ENCODE results near the gene TBC1D13. TPM values are rescaled to one million over a fixed set of nuclear protein-coding genes. Genes with fewer than 3 reads are reported as not detected.

TBC1D13 gene
- total RNA-seq, 3 donors from 2014 or later (not counting 1 experiment from before 2014, with no cell fraction given): 31.5 to 34.5 (median 33.7) TPM

GRCh38 chr9:128762671-128763449 lies 24.2 kb upstream of the TBC1D13 start:
- Histone ChIP-seq H3K4me1 (ENCODE audit: control insufficient read depth, insufficient read depth, low read length) (no peaks in the 10 kb centered on the region), H3K36me3 (ENCODE audit: control insufficient read depth, insufficient read depth, low read length) (peaks cover 2% of the 10 kb centered on the region), H3K9me3 (ENCODE audit: control insufficient read depth, insufficient read depth, low read length) (no peaks in the 10 kb centered on the region), H3K27ac (ENCODE audit: low read length) (no peak overlapping the region), H3K27me3 (ENCODE audit: control insufficient read depth, insufficient read depth, low read length) (no peaks in the 10 kb centered on the region), H3K4me3 (ENCODE audit: low read length) (no peak overlapping the region)
- H3K9me3 Mint-ChIP-seq: no peaks in the 10 kb centered on the region
- no peak for DNase-seq
- H3K27ac Mint-ChIP-seq: peak overlapping the region in 1 of 2 donors; percentile 51
- no peak for ATAC-seq
- TF ChIP-seq, protein P1, sequence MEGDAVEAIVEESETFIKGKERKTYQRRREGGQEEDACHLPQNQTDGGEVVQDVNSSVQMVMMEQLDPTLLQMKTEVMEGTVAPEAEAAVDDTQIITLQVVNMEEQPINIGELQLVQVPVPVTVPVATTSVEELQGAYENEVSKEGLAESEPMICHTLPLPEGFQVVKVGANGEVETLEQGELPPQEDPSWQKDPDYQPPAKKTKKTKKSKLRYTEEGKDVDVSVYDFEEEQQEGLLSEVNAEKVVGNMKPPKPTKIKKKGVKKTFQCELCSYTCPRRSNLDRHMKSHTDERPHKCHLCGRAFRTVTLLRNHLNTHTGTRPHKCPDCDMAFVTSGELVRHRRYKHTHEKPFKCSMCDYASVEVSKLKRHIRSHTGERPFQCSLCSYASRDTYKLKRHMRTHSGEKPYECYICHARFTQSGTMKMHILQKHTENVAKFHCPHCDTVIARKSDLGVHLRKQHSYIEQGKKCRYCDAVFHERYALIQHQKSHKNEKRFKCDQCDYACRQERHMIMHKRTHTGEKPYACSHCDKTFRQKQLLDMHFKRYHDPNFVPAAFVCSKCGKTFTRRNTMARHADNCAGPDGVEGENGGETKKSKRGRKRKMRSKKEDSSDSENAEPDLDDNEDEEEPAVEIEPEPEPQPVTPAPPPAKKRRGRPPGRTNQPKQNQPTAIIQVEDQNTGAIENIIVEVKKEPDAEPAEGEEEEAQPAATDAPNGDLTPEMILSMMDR (IDR thresholded peaks at IDR 0.05): no peak
- WGBS (ENCODE audit: insufficient coverage): 82% methylated on average over 9 of the region's 9 CpGs
- no peaks in the 10 kb centered on the region for H3K36me3 Mint-ChIP-seq
- no peak overlapping the region for H3K4me3 Mint-ChIP-seq
- intact Hi-C loops (cut with micrococcal nuclease): no loop called here
- H3K27me3 Mint-ChIP-seq (ENCODE audit: low read depth in 2 of 2): no peaks in the 10 kb centered on the region
- H3K4me1 Mint-ChIP-seq: peaks cover 13 to 38% of the 10 kb centered on the region in 2 donors

GRCh38 chr9:128764361-128764760 lies 22.7 kb upstream of the TBC1D13 start:
- DNase-seq (no peak), ATAC-seq (peak in 1 of 3 donors; percentile 21)
- Histone ChIP-seq H3K27ac (ENCODE audit: low read length) (no peak overlapping the region), H3K27me3 (ENCODE audit: control insufficient read depth, insufficient read depth, low read length) (no peaks in the 10 kb centered on the region), H3K36me3 (ENCODE audit: control insufficient read depth, insufficient read depth, low read length) (peaks cover 2% of the 10 kb centered on the region), H3K9me3 (ENCODE audit: control insufficient read depth, insufficient read depth, low read length) (no peaks in the 10 kb centered on the region), H3K4me1 (ENCODE audit: control insufficient read depth, insufficient read depth, low read length) (no peaks in the 10 kb centered on the region), H3K4me3 (ENCODE audit: low read length) (no peak overlapping the region)
- intact Hi-C loops (cut with micrococcal nuclease): no loop called here
- no peaks in the 10 kb centered on the region for H3K36me3 Mint-ChIP-seq
- no peak overlapping the region for H3K4me3 Mint-ChIP-seq
- H3K27me3 Mint-ChIP-seq (ENCODE audit: low read depth in 2 of 2): no peaks in the 10 kb centered on the region
- H3K9me3 Mint-ChIP-seq: no peaks in the 10 kb centered on the region
- TF ChIP-seq, protein P1 (IDR thresholded peaks at IDR 0.05): no peak
- peaks cover 22 to 48% of the 10 kb centered on the region in 2 donors for H3K4me1 Mint-ChIP-seq
- no peak overlapping the region for H3K27ac Mint-ChIP-seq
- 80% methylated on average over 6 of the region's 6 CpGs for WGBS (ENCODE audit: insufficient coverage)

- no peaks in the 10 kb centered on the region for H3K9me3 ChIP-seq (ENCODE audit: control insufficient read depth, insufficient read depth, low read length)
- peaks cover 2% of the 10 kb centered on the region for H3K36me3 ChIP-seq (ENCODE audit: control insufficient read depth, insufficient read depth, low read length)
- DNase-seq (no peak), ATAC-seq (no peak)
- no peaks in the 10 kb centered on the region for H3K27me3 ChIP-seq (ENCODE audit: control insufficient read depth, insufficient read depth, low read length)
- peaks cover 32 to 57% of the 10 kb centered on the region in 2 donors for H3K4me1 Mint-ChIP-seq
- H3K4me1 ChIP-seq (ENCODE audit: control insufficient read depth, insufficient read depth, low read length): peaks cover 7% of the 10 kb centered on the region
- intact Hi-C loops (cut with micrococcal nuclease): no loop called here
- TF ChIP-seq, protein P1 (IDR thresholded peaks at IDR 0.05): no peak
- H3K4me3 ChIP-seq (ENCODE audit: low read length): no peak overlapping the region
- no peaks in the 10 kb centered on the region for H3K9me3 Mint-ChIP-seq
- H3K27ac Mint-ChIP-seq: peak overlapping the region in 1 of 2 donors; percentile 53
- no peaks in the 10 kb centered on the region for H3K36me3 Mint-ChIP-seq
- no peak overlapping the region for H3K4me3 Mint-ChIP-seq
- no peak overlapping the region for H3K27ac ChIP-seq (ENCODE audit: low read length)
- no peaks in the 10 kb centered on the region for H3K27me3 Mint-ChIP-seq (ENCODE audit: low read depth in 2 of 2)
- WGBS (ENCODE audit: insufficient coverage): 80% methylated on average over 3 of the region's 3 CpGs
These were observed 21.6 kb upstream of the TBC1D13 start for GRCh38 chr9:128765499-128765898.
